Body of pancreas (tissue), 4 donors: Measurements from ENCODE around the gene RAP1B. TPM values are rescaled to one million over a fixed set of nuclear protein-coding genes. Genes with fewer than 3 reads are reported as not detected.

Source experiments
- ATAC-seq: fragments of 150-250 bp; one replicate; pipeline ENCODE4 v1.9.1; 2016
- DNase-seq, 4 donors: peaks; one replicate each; pipeline ENCODE4 v3.0.0-alpha.2; 2019
- H3K27ac ChIP-seq, 4 donors: fragments of 200-600 bp; sonication (generic); 1 replicate in 3 of 4; 2 replicates in 1 of 4; pipeline versions ENCODE4 v1.5.1 to v1.6.1; 2016 to 2019; ENCODE audit warnings: mild to moderate bottlenecking in 1 of 4, mixed read lengths in 1 of 4, moderate library complexity in 1 of 4
- H3K27me3 ChIP-seq, 2 donors: fragments of 200-600 bp; sonication (generic); one replicate each; pipeline ENCODE4 v1.6.0; 2016; ENCODE audit warnings: mild to moderate bottlenecking in 1 of 2
- H3K36me3 ChIP-seq, 2 donors: fragments of 200-600 bp; sonication (generic); replicated peaks in 1 of 2; 2 replicates each; pipeline ENCODE4 v1.5.1; 2016; ENCODE audit warnings: low read depth in 2 of 2; ENCODE audit not compliant: insufficient read depth in 1 of 2
- H3K4me1 ChIP-seq: fragments of 200-600 bp; sonication (generic); one replicate; pipeline ENCODE4 v1.6.0; 2016
- H3K4me3 ChIP-seq, 2 donors: fragments of 200-600 bp; sonication (generic); 1 replicate in 1 of 2; 2 replicates in 1 of 2; pipeline ENCODE4 v1.5.1; 2016 to 2019
- H3K9me3 ChIP-seq, 3 donors: fragments of 200-600 bp; sonication (generic); 1 replicate in 2 of 3; 2 replicates in 1 of 3; pipeline ENCODE4 v1.5.1; 2016
- POLR2A ChIP-seq, 3 donors: fragments of 450-650 bp; IDR thresholded peaks; one replicate each; pipeline ENCODE4 v1.6.1; 2016; ENCODE audit warnings: antibody characterized with exemption in 3 of 3, mild to moderate bottlenecking in 2 of 3
- WGBS, 2 donors: methylation state at CpG; one replicate each; pipeline ENCODE4 v1.1.5; 2017; 5-methylcytosine and 5-hydroxymethylcytosine counted together
- intact Hi-C: fragments of 100-400 bp; cut with DNase I; formaldehyde crosslinking; loops from one replicate; pipeline ENCODE4 v1.15.1; 2023
- total RNA-seq, 2 donors: library from RNA; depleted of rRNA; stranded (reverse); fragments of >200 nt; gene quantifications; one replicate each; pipeline ENCODE4 v1.1.0, GENCODE V29; 2016
- TF ChIP-seq, protein P1 (sequence below), 7 experiments: fragments of 450-650 bp in 4 of 7; fragments of 200-600 bp in 3 of 7; sonication (generic) in 3 of 7; IDR thresholded peaks; one replicate each; pipeline ENCODE4 v1.5.1; 2016 to 2019; ENCODE audit warnings: antibody characterized with exemption in 7 of 7

RAP1B gene
- total RNA-seq, 2 donors from 2014 or later: 47.5 to 74.5 TPM

DNA sequence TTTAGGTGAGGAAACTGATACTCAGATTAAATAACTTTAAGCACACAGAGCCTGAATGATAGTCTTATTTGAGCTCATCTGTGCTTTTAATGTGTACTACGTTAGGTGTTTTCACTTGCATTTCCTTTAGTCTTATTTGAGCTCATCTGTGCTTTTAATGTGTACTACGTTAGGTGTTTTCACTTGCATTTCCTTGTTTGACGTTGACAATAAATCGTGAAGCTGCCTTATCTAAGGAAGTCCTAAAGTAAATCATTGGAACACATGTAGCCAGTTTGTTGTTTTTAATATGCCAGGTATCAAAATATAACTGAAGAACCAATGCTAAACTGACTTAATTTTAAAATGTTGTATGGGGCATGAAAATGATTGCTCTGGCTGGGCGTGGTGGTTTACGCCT, 2.0 kb downstream of the RAP1B start:
- H3K9me3 ChIP-seq: no peaks in the 10 kb centered on the region
- no peak overlapping the region for H3K4me3 ChIP-seq
- H3K27ac ChIP-seq: peak overlapping the region in 3 of 4 donors; percentile 89 to 96 (median 94)
- H3K4me1 ChIP-seq: peaks cover 54% of the 10 kb centered on the region
- TF ChIP-seq, protein P1, sequence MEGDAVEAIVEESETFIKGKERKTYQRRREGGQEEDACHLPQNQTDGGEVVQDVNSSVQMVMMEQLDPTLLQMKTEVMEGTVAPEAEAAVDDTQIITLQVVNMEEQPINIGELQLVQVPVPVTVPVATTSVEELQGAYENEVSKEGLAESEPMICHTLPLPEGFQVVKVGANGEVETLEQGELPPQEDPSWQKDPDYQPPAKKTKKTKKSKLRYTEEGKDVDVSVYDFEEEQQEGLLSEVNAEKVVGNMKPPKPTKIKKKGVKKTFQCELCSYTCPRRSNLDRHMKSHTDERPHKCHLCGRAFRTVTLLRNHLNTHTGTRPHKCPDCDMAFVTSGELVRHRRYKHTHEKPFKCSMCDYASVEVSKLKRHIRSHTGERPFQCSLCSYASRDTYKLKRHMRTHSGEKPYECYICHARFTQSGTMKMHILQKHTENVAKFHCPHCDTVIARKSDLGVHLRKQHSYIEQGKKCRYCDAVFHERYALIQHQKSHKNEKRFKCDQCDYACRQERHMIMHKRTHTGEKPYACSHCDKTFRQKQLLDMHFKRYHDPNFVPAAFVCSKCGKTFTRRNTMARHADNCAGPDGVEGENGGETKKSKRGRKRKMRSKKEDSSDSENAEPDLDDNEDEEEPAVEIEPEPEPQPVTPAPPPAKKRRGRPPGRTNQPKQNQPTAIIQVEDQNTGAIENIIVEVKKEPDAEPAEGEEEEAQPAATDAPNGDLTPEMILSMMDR (IDR thresholded peaks at IDR 0.05): no peak
- TF ChIP-seq POLR2A (IDR thresholded peaks at IDR 0.05): no peak
- ATAC-seq: no peak
- H3K36me3 ChIP-seq: no peaks in the 10 kb centered on the region
- DNase-seq: no peak
- H3K27me3 ChIP-seq: no peaks in the 10 kb centered on the region
- intact Hi-C loops: no loop called here
- WGBS, 2 donors: 35 to 39% methylated on average over 6 of the region's 6 CpGs

DNA sequence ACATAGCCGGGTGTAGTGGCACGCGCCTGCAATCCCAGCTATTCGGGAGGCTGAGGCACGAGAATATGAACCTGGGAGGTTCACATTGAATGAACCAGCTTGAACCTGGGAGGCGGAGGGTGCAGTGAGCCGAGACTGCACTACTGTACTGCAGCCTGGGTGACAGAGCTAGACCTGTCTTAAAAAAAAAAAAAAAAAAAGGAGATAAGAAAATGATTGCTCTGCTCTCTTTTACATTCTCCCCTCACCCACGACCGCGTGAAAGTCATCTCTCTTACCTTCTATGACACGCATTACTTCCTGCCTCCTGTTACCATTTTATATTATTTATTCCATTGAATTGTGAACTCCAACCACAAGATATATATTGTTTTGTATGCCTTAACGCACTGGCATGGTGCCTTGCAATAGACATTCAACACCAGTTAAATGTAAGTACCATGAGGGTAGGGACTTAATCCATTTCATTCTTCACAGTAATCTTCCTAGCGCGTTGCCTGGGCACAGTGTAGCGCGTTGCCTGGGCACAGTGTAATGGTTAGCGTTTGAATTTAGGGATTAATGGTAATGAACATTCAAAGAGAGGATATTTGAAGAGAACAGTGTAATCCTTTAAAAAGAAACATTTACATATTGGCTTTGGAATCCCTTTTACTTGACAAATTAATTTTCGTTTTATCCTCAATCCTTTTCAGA, 2.7 kb downstream of the RAP1B start:
- WGBS, 2 donors: 83 to 88% methylated on average over 18 of the region's 18 CpGs
- peaks cover 57% of the 10 kb centered on the region for H3K4me1 ChIP-seq
- DNase-seq (no peak), ATAC-seq (no peak)
- H3K27me3 ChIP-seq: no peaks in the 10 kb centered on the region
- H3K4me3 ChIP-seq: no peak overlapping the region
- H3K9me3 ChIP-seq: no peaks in the 10 kb centered on the region
- intact Hi-C loops: no loop called here
- no peaks in the 10 kb centered on the region for H3K36me3 ChIP-seq
- TF ChIP-seq POLR2A (IDR thresholded peaks at IDR 0.05): no peak
- TF ChIP-seq, protein P1 (IDR thresholded peaks at IDR 0.05): no peak
- peak overlapping the region in 2 of 4 donors; percentile 94 to 96 for H3K27ac ChIP-seq

DNA sequence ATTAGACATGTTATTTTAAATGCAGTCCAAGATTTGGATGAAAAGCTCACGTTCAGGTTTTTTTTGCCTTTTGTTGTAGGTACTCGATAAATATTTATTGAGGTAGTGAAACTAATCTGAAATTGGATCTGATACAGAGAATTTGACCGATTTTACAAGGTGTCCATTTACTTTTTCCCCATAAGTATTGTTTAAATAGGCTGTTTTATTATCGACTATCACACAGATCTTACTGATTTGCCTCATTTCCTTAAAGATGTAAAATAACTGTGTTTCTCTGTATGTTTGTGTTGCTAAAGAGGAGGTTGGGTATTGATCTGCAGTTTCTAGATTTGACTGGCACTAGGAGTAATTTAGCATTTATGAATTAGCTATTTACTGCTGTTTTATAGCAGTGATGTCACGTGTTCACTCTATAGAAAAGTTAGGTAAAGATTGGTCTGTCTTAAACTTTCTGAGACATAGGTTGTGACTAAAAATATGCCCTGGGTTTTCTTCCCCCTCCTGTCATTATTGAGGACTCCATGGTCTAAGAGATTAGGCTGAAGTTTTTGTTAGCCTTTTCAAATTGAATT, 3.5 kb downstream of the RAP1B start:
- intact Hi-C loops: no loop called here
- no peak for ATAC-seq
- TF ChIP-seq POLR2A (IDR thresholded peaks at IDR 0.05): no peak
- TF ChIP-seq, protein P1 (IDR thresholded peaks at IDR 0.05): no peak
- Histone ChIP-seq H3K9me3 (no peaks in the 10 kb centered on the region), H3K27ac (peak overlapping the region in 1 of 4 donors; percentile 14), H3K4me1 (peaks cover 63% of the 10 kb centered on the region), H3K36me3 (no peaks in the 10 kb centered on the region), H3K27me3 (no peaks in the 10 kb centered on the region), H3K4me3 (no peak overlapping the region)
- WGBS, 2 donors: 11 to 14% methylated on average over 5 of the region's 5 CpGs
- no peak for DNase-seq

DNA sequence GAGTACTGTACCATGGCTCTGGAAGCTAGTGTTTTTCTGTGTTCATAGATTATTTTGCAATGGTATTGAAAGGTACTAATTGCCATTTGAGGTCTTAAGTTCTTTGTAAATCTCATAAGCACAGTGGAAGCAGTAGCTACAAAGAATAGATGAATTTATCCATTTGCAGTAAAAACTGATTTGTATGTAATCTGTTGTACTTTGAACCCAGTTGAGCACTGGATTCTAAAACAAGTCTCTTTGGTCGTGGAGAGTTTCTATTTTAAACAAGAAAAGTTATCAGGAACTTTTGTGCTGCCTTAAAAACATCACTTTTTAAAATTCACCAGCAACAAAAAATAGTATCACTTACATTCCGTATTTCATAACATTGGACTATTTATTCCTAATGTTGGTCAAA, 4.1 kb downstream of the RAP1B start:
- H3K27ac ChIP-seq: peak overlapping the region in 1 of 4 donors; percentile 14
- H3K4me3 ChIP-seq: no peak overlapping the region
- 11 to 13% methylated on average over 2 of the region's 2 CpGs for WGBS, 2 donors
- H3K27me3 ChIP-seq: no peaks in the 10 kb centered on the region
- intact Hi-C loops: no loop called here
- H3K36me3 ChIP-seq: no peaks in the 10 kb centered on the region
- H3K4me1 ChIP-seq: peaks cover 66% of the 10 kb centered on the region
- TF ChIP-seq POLR2A (IDR thresholded peaks at IDR 0.05): no peak
- TF ChIP-seq, protein P1 (IDR thresholded peaks at IDR 0.05): no peak
- DNase-seq (no peak), ATAC-seq (no peak)
- no peaks in the 10 kb centered on the region for H3K9me3 ChIP-seq
